T-helper 1 cell (primary cell): Measurements from ENCODE around the gene KCTD4.

ENCODE experiments used
- DNase-seq, 5 donors: peaks; one replicate each; pipeline ENCODE4 v3.0.0-alpha.2; 2012 to 2020

The KCTD4 gene

DNA sequence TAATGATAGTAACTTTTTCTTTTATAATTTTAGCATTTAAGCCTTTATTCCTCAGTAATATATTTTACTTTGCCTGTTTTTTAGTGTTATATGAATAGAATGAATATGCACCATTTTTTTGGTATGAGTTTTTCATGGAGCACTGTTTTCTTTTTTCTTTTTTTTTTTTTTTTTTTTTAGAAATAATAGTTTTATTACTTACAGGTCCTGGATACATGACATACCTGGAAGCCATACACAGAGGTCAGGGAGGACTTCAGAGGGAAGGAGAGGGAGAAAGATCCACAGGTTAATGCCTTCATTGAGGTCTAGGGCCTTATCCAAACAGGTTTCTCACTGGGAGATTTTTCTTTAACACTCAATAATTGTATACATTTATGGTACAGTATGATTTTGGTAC lies 26.4 kb downstream of the KCTD4 start:
- no peak for DNase-seq

DNA sequence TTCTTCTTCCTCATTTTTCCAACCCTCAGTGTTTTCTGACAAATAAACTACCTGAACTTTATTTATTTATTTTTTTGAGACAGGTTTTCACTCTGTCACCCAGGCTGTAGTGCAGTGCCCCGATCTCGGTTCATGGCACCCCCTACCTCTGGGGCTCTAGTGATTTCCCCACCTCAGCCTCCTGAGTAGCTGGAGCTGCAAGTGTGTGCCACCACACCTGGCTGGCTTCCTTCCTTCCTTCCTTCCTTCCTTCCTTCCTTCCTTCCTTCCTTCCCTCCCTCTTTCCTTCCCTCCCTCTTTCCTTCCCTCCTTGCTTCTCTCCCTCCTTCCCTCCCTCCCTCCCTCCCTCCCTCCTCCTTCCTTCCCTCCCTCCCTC lies 32.3 kb downstream of the KCTD4 start:
- DNase-seq: no peak

DNA sequence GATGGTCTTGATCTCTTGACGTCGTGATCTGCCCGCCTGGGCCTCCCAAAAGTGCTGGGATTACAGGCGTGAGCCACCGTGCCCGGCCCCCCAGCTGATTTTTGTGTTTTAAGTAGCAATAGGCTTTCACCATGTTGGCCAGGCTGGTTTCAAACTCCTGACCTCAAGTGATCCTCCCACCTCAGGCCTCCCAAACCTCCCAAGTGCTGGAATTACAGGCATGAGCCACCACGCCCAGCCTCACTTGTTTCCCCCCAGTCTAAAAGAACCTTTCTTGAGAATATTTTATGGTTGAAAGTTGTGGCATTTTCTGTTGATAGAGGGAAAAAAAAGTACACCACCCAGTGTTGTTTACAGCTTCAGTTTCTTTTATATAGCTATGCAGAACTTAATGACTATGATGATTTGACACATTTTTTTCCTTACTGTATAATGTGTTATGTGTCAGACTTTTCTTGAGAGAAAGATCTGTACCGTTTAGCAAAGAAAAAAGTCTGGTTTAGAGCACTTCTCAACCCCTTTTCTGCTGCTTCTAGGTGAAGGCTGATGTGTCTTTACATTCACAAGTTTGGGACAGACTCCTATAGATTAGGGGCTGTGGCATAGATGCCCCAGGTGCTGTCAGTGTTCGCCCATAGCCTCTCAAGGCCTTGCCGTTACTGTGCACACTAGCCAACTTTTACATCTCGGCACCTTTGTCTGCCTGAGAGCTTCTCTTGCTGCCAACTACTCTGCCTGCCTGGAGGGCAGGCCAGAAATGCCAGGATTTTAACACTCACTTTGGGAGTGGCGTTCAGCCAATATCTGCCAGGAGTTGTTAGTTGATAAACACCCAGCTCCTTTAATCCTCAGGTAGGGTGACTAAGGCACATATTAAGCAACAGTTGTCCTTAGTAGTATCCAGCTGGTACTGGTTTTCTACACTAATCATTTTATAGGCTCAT lies 33.0 kb downstream of the KCTD4 start:
- no peak for DNase-seq

DNA sequence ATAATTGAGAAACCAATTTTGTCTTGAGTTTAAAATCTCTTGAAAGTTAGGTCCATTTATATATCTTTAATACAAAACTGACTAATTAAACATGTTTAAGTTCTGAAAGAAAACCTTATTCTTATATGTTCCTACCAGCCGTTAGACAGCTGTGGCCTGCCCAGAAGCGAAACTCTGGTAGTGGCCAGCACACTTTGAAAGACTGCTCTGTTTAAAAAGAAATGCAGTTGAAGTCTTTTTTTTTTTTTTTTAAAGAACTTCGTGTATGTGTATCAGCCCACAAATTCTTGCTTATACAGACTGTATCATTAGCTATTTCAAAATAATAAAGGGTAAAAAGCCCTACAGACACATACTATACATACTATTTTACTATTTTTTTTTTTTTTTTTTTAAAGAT lies 34.0 kb downstream of the KCTD4 start:
- no peak for DNase-seq

DNA sequence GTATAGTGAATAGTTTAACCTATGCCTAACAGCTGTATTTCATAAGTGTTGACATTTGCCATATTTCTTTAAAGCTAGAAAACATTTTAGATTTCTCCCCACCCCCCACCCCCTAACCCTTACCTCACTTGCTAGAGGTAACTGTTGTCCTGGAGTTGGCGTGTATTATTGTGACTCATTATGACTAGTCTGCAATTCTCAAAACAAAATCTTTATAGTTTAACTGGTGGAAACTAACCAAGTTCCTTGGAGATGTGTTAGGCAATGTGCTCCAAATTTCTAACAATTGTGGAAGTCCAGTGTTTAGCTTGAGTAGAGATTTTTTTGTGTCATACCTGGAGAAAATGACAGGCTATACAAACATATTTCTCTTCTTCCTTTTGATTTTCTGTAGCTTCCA lies 38.0 kb downstream of the KCTD4 start:
- no peak for DNase-seq

DNA sequence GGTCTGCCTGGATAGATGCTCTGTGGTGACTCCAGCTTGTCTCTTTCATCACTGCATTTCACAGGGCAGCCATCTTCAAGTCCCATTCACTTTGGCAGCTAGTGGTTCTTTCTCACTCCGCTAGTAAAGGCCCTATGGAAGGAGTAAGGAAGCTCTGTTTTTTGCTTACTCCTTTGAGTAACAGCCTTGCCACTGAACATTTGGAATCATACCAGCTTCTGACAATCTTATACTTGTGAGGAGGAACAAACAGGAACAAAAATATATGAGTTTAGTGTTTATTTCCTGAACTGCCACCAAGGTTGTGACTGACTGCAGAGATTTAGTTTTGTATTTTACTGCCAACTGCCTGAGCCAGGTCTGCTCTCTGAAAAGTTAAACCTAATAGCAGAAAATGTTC lies 38.7 kb downstream of the KCTD4 start:
- DNase-seq: no peak

DNA sequence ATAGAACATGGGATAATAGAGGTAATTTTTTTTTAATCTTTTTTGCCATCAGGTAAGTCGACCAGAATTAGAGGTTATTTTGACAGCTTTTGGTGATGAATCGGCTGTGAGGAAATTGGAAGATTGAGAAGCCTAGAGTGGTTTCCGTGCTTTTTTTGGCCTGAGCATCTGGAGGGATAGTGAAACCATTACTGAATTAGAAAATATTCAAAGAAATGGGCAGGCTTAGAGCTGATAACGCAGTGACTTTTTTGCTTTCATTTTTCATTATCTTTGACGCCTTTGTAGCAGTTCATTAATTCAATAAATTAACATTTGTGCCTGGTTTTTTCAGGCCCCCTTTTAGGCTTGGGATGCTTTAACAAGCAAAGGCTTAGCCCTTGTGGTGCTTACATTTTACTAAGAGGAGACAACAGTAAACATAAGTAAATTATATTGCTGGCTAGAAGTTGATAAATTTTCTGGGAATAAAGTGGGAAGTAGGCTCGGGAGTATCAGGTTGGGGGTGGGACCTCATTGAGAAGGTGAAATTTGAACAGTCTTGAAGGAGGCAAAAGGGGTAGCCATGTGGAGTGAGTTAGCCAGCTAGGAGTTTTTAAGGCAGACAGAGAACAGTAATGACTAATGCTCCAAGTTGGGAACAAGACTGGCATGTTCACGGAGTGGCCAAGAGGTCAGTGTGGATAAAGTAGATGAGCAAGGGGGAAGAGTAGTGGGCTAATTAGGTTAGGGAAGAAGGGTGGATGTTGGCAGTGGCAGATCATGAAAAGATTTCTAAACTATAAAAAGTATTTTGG lies 44.1 kb downstream of the KCTD4 start:
- no peak for DNase-seq

DNA sequence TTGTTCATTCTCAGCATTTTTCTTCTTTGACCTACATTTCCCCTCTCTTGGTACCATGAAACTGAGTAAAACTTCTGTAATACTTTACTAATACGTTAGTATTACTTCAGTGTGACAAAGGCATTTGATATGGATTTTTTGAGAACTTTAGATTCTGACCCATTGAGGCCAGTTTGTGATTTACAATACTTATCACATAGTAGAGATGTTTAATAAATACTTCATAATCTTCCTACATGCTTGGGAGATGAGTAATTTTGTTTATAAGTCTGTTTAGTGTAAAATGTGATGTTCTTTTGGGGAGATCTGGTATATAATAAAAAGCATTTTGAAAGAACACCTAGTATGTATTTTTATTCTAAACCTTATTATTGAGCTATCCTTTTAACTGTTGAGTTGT lies 50.9 kb downstream of the KCTD4 start:
- DNase-seq: no peak

DNA sequence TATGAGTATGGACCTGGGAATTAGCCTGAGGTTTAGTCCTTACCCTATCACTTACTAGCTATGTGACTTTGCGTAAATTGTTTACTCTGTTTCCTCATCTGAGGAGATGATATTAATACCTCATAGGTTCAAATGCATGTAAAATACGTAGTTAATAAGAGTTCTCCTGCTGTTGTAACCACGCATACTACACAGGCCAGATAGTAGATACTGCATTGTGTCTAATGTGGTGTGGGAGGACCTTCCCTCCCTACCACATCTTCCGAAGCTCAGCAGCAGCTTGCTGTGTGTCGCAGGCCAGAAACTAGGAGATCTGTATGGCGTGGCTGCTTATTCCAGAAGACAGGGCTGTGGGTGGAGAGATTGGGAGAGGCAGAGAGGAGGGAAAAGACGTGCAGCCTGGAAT lies 57.5 kb downstream of the KCTD4 start:
- DNase-seq: no peak
